Hair follicle dermal papilla cell (primary cell): ENCODE measurements around the gene NOM1. TPM values are rescaled to one million over a fixed set of nuclear protein-coding genes. Genes with fewer than 3 reads are reported as not detected.

Experiments used
- total RNA-seq: library from RNA; depleted of rRNA; stranded (reverse); fragments of >200 nt; gene quantifications from 2 replicates; pipeline ENCODE4 v1.2.3, GENCODE V29; 2012

NOM1 gene, protein sequence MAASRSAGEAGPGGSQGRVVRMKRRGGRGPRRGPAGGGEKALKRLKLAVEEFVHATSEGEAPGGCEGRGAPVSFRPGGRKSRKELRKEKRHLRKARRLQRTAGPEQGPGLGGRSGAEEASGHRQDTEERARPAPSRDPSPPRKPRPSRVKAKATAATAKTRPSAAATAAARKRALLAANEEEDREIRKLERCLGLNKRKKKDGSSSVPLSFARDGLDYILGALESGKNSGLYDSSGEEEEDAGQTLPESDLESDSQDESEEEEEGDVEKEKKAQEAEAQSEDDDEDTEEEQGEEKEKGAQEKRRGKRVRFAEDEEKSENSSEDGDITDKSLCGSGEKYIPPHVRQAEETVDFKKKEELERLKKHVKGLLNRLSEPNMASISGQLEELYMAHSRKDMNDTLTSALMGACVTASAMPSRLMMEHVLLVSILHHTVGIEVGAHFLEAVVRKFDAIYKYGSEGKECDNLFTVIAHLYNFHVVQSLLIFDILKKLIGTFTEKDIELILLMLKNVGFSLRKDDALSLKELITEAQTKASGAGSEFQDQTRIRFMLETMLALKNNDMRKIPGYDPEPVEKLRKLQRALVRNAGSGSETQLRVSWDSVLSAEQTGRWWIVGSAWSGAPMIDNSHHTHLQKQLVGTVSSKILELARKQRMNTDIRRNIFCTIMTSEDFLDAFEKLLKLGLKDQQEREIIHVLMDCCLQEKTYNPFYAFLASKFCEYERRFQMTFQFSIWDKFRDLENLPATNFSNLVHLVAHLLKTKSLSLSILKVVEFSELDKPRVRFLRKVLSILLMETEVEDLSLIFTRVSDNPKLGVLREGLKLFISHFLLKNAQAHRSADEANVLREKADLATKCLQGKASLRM
- total RNA-seq: 15.4 and 16.9 TPM in 2 replicates

DNA sequence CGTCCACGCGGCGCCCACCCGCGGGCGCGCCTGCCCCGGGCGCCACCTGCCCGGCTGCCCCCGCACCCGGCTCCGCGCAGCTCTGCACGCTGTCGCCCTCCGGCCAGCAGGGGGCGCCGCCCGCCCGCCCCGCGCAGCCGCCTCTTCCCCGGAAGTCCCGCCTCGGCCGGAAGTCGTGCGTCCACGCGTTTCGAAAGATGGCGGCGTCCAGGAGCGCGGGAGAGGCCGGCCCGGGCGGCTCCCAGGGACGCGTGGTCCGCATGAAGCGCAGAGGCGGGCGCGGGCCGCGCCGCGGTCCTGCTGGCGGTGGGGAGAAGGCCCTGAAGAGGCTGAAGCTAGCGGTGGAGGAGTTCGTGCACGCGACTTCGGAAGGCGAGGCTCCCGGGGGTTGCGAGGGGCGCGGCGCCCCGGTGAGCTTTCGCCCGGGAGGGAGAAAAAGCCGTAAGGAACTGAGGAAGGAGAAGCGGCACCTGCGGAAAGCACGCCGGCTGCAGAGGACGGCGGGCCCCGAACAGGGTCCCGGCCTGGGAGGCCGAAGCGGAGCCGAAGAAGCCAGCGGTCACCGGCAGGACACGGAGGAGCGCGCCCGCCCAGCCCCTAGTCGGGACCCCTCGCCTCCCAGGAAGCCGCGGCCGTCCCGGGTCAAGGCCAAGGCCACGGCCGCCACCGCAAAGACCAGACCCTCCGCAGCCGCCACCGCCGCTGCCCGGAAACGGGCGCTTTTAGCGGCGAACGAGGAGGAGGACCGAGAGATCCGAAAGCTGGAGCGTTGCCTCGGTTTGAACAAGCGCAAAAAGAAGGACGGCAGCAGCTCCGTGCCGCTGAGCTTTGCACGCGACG lies at the start of gene NOM1:
TSS of gene NOM1 (plus strand) at position 172 of the 840 bp plus-strand sequence. CDS start at position 198, 26 bp downstream.

DNA sequence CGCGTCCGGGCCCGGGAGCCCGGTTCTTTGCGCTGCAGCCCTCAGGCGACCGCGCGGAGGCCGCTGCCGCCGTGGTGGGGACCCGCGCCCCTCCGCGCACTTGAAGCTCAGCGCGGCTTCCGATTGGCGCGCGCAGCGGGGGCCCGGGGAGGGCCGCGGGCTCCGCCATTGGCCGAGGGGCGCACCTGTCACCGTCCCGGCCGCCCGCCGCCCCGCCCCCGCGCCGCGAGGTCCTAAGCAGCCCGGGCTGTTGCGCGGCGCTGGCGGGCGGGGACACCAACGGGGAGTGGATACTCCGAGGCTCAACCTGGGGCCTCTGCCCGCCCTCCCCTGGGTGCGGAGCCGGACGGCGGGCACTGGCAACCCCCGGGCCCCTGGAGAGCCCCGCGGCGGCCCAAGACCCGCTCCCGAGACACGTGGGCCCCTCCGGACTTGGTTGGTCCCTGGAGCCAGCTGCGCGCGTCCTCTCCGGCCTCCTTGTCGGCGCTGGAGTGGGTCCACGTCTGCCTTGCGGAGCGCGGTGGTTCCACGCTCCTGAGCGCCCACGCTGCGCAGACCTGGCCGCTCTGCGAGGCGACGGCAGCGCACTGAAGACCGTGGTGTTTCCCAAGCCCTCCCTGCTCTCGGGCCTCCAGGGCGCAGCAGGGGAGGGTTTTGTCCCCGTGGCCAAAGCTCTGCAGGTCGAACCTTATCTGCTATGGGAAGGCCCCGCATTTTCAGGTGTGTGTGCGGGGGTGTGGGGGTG lies 61.2 kb downstream of the NOM1 start, which contains the start of gene MNX1:
TSS of gene MNX1 (minus strand) at position 76 of the 745 bp plus-strand sequence. CDS start 313 bp downstream, outside the sequence.

Other genes starting within 250 kb of the NOM1 start
- 38.5 and 49.8 TPM in 2 replicates for gene LMBR1, start 56.5 kb upstream of the NOM1 start, total RNA-seq
- 0.12 TPM in 1 of 2 replicates, not detected in the other for gene MNX1, start 61.0 kb downstream of the NOM1 start, total RNA-seq
- 109 and 133 TPM in 2 replicates for gene UBE3C, start 189.2 kb downstream of the NOM1 start, total RNA-seq